Natural killer cell (primary cell): Measurements from ENCODE around the gene AGPAT4. TPM values are rescaled to one million over a fixed set of nuclear protein-coding genes. Genes with fewer than 3 reads are reported as not detected.

Source experiments
- ATAC-seq, 3 donors: fragments of 150-1000 bp in 2 of 3; fragments of 200-7000 bp in 1 of 3; cut with Tn5 transposase; 1 replicate in 1 of 3; 2 replicates in 2 of 3; pipeline ENCODE4 v1.10.0; 2021; ENCODE audit warnings: mild to moderate bottlenecking in 2 of 3, moderate library complexity in 2 of 3
- DNase-seq, 2 donors: peaks; one replicate each; pipeline versions ENCODE4 v3.0.0 to v3.0.0-alpha.2; 2013 to 2021; ENCODE audit warnings: mixed read lengths in 1 of 2
- H3K27ac ChIP-seq: one replicate; pipeline ENCODE4 v1.5.1; 2013; ENCODE audit warnings: mild to moderate bottlenecking, low read length
- H3K27me3 ChIP-seq: one replicate; pipeline ENCODE4 v1.6.1; 2013; ENCODE audit warnings: low read length; ENCODE audit not compliant: control insufficient read depth, insufficient read depth
- H3K36me3 ChIP-seq: one replicate; pipeline ENCODE4 v1.6.1; 2013; ENCODE audit warnings: low read length; ENCODE audit not compliant: control insufficient read depth, insufficient read depth
- H3K4me1 ChIP-seq: one replicate; pipeline ENCODE4 v1.6.1; 2013; ENCODE audit warnings: low read length; ENCODE audit not compliant: control insufficient read depth, insufficient read depth
- H3K4me3 ChIP-seq: one replicate; pipeline ENCODE4 v1.5.1; 2013; ENCODE audit warnings: low read length
- H3K9me3 ChIP-seq: one replicate; pipeline ENCODE4 v1.6.1; 2013; ENCODE audit warnings: low read length; ENCODE audit not compliant: control insufficient read depth, insufficient read depth
- H3K27ac Mint-ChIP-seq, 2 donors: one replicate each; pipeline ENCODE4 v1.8.0; 2022; ENCODE audit warnings: mild to moderate bottlenecking in 2 of 2, mixed read lengths in 2 of 2, moderate library complexity in 1 of 2
- H3K27me3 Mint-ChIP-seq, 2 donors: one replicate each; pipeline ENCODE4 v1.8.0; 2022; ENCODE audit warnings: low read depth in 2 of 2, mixed read lengths in 2 of 2
- H3K36me3 Mint-ChIP-seq: one replicate; pipeline ENCODE4 v1.8.0; 2022; ENCODE audit warnings: mixed read lengths
- H3K4me1 Mint-ChIP-seq, 2 donors: one replicate each; pipeline ENCODE4 v1.8.0; 2022; ENCODE audit warnings: mixed read lengths in 2 of 2
- H3K4me3 Mint-ChIP-seq: one replicate; pipeline ENCODE4 v1.8.0; 2022; ENCODE audit warnings: mild to moderate bottlenecking, moderate library complexity, mixed read lengths
- H3K9me3 Mint-ChIP-seq, 2 donors: one replicate each; pipeline ENCODE4 v1.8.0; 2022; ENCODE audit warnings: mixed read lengths in 2 of 2
- CTCF ChIP-seq: fragments of 200-600 bp; IDR thresholded peaks from one replicate; pipeline ENCODE4 v1.8.0; 2022; ENCODE audit warnings: antibody characterized with exemption
- WGBS: methylation state at CpG from one replicate; pipeline ENCODE4 v1.1.7; 2013; ENCODE audit warnings: missing lambda C conversion rate; ENCODE audit not compliant: insufficient coverage; 5-methylcytosine and 5-hydroxymethylcytosine counted together
- intact Hi-C: fragments of 100-400 bp; cut with micrococcal nuclease; formaldehyde crosslinking; loops from one replicate; pipeline ENCODE4 v1.14.2; 2022
- total RNA-seq, 4 donors: library from RNA; stranded (reverse); fragments of 120-200 nt in 1 of 4; gene quantifications; one replicate each; pipeline versions ENCODE4 v1.2.3 to v1.2.4, GENCODE V29; 2013 to 2022

Gene AGPAT4
- total RNA-seq, 3 donors from 2014 or later (not counting 1 experiment from before 2014, with no cell fraction given), result 24.5 to 38.1 (median 25.8) TPM

DNA sequence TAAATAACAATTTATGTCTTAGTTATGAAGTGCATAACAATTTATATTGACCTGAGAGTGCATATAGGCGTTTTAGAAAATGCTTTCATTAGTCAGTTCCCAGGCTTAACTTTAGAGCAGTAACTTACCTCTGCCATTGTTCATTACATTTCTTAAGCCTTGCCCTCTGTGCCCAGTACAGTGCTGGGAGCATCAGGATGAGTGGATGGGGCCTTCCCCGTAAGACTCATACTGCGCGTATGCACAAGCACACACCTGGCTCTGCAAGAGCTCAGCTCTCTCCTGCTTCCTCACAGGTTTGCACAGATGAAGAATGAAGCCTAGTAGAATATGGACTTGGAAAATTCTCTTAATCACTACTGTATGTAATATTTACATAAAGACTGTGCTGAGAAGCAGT, 157.3 kb downstream of the AGPAT4 start:
- DNase-seq (no peak), ATAC-seq (no peak)
- TF ChIP-seq CTCF, result no peak
- no peak overlapping the region for H3K4me3 Mint-ChIP-seq
- Histone ChIP-seq H3K36me3 (peaks cover 52% of the 10 kb centered on the region), H3K27ac (no peak overlapping the region), H3K27me3 (no peaks in the 10 kb centered on the region), H3K9me3 (no peaks in the 10 kb centered on the region), H3K4me1 (no peaks in the 10 kb centered on the region), H3K4me3 (no peak overlapping the region)
- 95% methylated on average over 4 of the region's 4 CpGs for WGBS
- H3K9me3 Mint-ChIP-seq, result peaks cover 2 to 6% of the 10 kb centered on the region in 2 donors
- no peaks in the 10 kb centered on the region for H3K27me3 Mint-ChIP-seq
- peaks cover 0 to 8% of the 10 kb centered on the region in 2 donors for H3K4me1 Mint-ChIP-seq
- intact Hi-C loops, result no loop called here
- H3K27ac Mint-ChIP-seq, result peak overlapping the region in 1 of 2 donors; percentile 46
- H3K36me3 Mint-ChIP-seq, result peaks cover 50% of the 10 kb centered on the region

- no peaks in the 10 kb centered on the region for H3K27me3 ChIP-seq
- ATAC-seq, result no peak
- no peaks in the 10 kb centered on the region for H3K27me3 Mint-ChIP-seq
- no peak overlapping the region for H3K4me3 ChIP-seq
- peaks cover 2 to 4% of the 10 kb centered on the region in 2 donors for H3K9me3 Mint-ChIP-seq
- peak overlapping the region; percentile 32 to 46 for H3K27ac Mint-ChIP-seq
- H3K9me3 ChIP-seq, result no peaks in the 10 kb centered on the region
- H3K4me3 Mint-ChIP-seq, result no peak overlapping the region
- H3K36me3 ChIP-seq, result peaks cover 63% of the 10 kb centered on the region
- no peak overlapping the region for H3K27ac ChIP-seq
- DNase-seq, result no peak
- WGBS, result 80% methylated on average over 3 of the region's 3 CpGs
- intact Hi-C loops, result no loop called here
- no peak for TF ChIP-seq CTCF
- H3K4me1 ChIP-seq, result no peaks in the 10 kb centered on the region
- peaks cover 54% of the 10 kb centered on the region for H3K36me3 Mint-ChIP-seq
- H3K4me1 Mint-ChIP-seq, result peaks cover 0 to 4% of the 10 kb centered on the region in 2 donors
Measured at GRCh38 chr6:161115468-161115867, 158.4 kb downstream of the AGPAT4 start.

- H3K9me3 Mint-ChIP-seq, result no peaks in the 10 kb centered on the region
- DNase-seq, result peak in 1 of 2 donors; percentile 63
Measured at GRCh38 chr6:161111261-161111660, 162.6 kb downstream of the AGPAT4 start.

More at GRCh38 chr6:161111261-161111660, 162.6 kb downstream of the AGPAT4 start:
- intact Hi-C loops, result no loop called here
- no peak overlapping the region for H3K27ac ChIP-seq
- Mint-ChIP-seq H3K27ac (no peak overlapping the region), H3K27me3 (no peaks in the 10 kb centered on the region), H3K4me3 (no peak overlapping the region), H3K4me1 (peaks cover 0 to 2% of the 10 kb centered on the region in 2 donors), H3K36me3 (peaks cover 63% of the 10 kb centered on the region)
- no peaks in the 10 kb centered on the region for H3K4me1 ChIP-seq
- H3K4me3 ChIP-seq, result no peak overlapping the region
- no peak for ATAC-seq
- H3K36me3 ChIP-seq, result peaks cover 88% of the 10 kb centered on the region
- H3K9me3 ChIP-seq, result no peaks in the 10 kb centered on the region
- TF ChIP-seq CTCF, result no peak
- no peaks in the 10 kb centered on the region for H3K27me3 ChIP-seq
- 68% methylated on average over 3 of the region's 4 CpGs for WGBS
